HG03045 (cell line): Measurements from ENCODE around the gene GNLY.
A peak's percentile ranks its signal among the peaks of the same experiment; 100 is the strongest.
"Not testable (repeated sequence)": the region's sequence is repeated elsewhere in the genome, so short reads cannot be mapped to it uniquely, and the experiment has no call there.

Experiments
- ATAC-seq: cut with Tn5 transposase; IDR thresholded peaks from one replicate; pipeline ENCODE4 v1.9.1; 2021; ENCODE audit warnings: mild to moderate bottlenecking, moderate library complexity; ENCODE audit not compliant: unreplicated experiment

GNLY gene

GRCh38 chr2:85663594-85664565 lies 30.3 kb upstream of the GNLY start:
- ATAC-seq, result no peak

GRCh38 chr2:85665264-85665937 lies 28.8 kb upstream of the GNLY start:
- no peak for ATAC-seq

- no peak for ATAC-seq
These were observed 28.1 kb upstream of the GNLY start for GRCh38 chr2:85666016-85666415.

- no peak for ATAC-seq
These were observed 27.5 kb upstream of the GNLY start for GRCh38 chr2:85666435-85667316.

GRCh38 chr2:85667561-85668008 lies 26.6 kb upstream of the GNLY start:
- no peak for ATAC-seq

- ATAC-seq, result no peak
These were observed 25.9 kb upstream of the GNLY start, which contains the start of gene SFTPB for GRCh38 chr2:85668009-85668856. Gene SFTPB, minus strand, starts transcription at chr2:85668199. Its CDS starts 16 bp downstream, at chr2:85668183.

- no peak for ATAC-seq
These were observed 25.4 kb upstream of the GNLY start for GRCh38 chr2:85668857-85669142.

GRCh38 chr2:85669549-85669948 lies 24.6 kb upstream of the GNLY start:
- ATAC-seq, result peak; percentile 60

GRCh38 chr2:85670416-85670815 lies 23.7 kb upstream of the GNLY start:
- not testable (repeated sequence) for ATAC-seq

- no peak for ATAC-seq
These were observed 21.7 kb upstream of the GNLY start for GRCh38 chr2:85672456-85672855.

GRCh38 chr2:85673716-85674375 lies 20.3 kb upstream of the GNLY start:
- ATAC-seq, result no peak

- no peak for ATAC-seq
These were observed 19.7 kb upstream of the GNLY start for GRCh38 chr2:85674417-85674816.

GRCh38 chr2:85675427-85675826 lies 18.7 kb upstream of the GNLY start:
- no peak for ATAC-seq

GRCh38 chr2:85675866-85676548 lies 18.2 kb upstream of the GNLY start:
- no peak for ATAC-seq

GRCh38 chr2:85678377-85678776 lies 15.8 kb upstream of the GNLY start:
- ATAC-seq, result no peak

- peak; percentile 80 for ATAC-seq
These were observed 15.1 kb upstream of the GNLY start for GRCh38 chr2:85678794-85679672.

- ATAC-seq, result no peak
These were observed 13.3 kb upstream of the GNLY start for GRCh38 chr2:85680707-85681371.

- ATAC-seq, result no peak
These were observed 12.8 kb upstream of the GNLY start for GRCh38 chr2:85681372-85681763.
